Upper lobe of right lung (tissue), 1 donor: ENCODE results near the gene BID. TPM values are rescaled to one million over a fixed set of nuclear protein-coding genes. Genes with fewer than 3 reads are reported as not detected.

Source experiments
- ATAC-seq: fragments of 200-7000 bp; cut with Tn5 transposase; one replicate; pipeline ENCODE4 v1.9.1; 2020; ENCODE audit warnings: mild to moderate bottlenecking, moderate library complexity
- DNase-seq: peaks from one replicate; pipeline ENCODE4 v3.0.0-alpha.2; 2020
- H3K27ac ChIP-seq: fragments of 200-600 bp; one replicate; pipeline ENCODE4 v1.8.0; 2022
- H3K27me3 ChIP-seq: fragments of 200-600 bp; one replicate; pipeline ENCODE4 v1.8.0; 2022; ENCODE audit warnings: mild to moderate bottlenecking
- H3K36me3 ChIP-seq: fragments of 200-600 bp; one replicate; pipeline ENCODE4 v1.8.0; 2022
- H3K4me1 ChIP-seq: fragments of 200-600 bp; one replicate; pipeline ENCODE4 v1.8.0; 2022
- H3K4me3 ChIP-seq: fragments of 200-600 bp; one replicate; pipeline ENCODE4 v1.8.0; 2022; ENCODE audit warnings: mild to moderate bottlenecking
- H3K9me3 ChIP-seq: fragments of 200-600 bp; one replicate; pipeline ENCODE4 v1.8.0; 2022
- intact Hi-C: fragments of 100-400 bp; cut with DNase I; formaldehyde crosslinking; loops from one replicate; pipeline ENCODE4 v1.11.0; 2022
- total RNA-seq: library from RNA; stranded (reverse); fragmentation: NEBNext Ultra II Directional; extraction: Animal tissue kit (Norgen Biotek cat#: 25700); gene quantifications from one replicate; pipeline ENCODE4 v1.2.1, GENCODE V29; 2021
- TF ChIP-seq, protein P1 (sequence below): fragments of 200-600 bp; IDR thresholded peaks from one replicate; pipeline ENCODE4 v1.8.0; 2022; ENCODE audit warnings: antibody characterized with exemption
- donor health status: DM: no; HTN: yes; CAD: no; lungs with severe emphysema.

BID gene
- total RNA-seq, 1 donor from 2014 or later, result 22.8 TPM

DNA sequence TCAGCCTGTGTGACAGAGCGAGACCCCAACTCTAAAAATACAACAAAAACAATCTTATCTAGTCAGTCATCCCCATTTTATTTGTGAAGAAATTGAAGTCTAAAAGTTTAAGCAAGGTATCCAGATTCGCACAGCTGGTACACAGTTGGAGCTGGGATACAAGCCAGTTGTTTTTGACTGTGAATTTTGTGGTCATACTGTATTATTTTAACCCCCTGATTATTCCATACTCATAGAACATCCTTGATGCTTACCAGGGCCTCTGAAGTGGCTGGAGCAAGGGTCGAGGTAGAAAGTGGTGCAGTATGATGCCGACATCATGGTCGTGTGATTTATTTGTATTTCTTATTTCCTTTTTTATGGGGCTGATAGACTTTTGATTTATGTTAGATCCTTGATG, 50.0 kb downstream of the BID start:
- intact Hi-C loops, result no loop called here
- Histone ChIP-seq H3K4me1 (peaks cover 5% of the 10 kb centered on the region), H3K9me3 (no peaks in the 10 kb centered on the region), H3K27ac (no peak overlapping the region), H3K27me3 (no peaks in the 10 kb centered on the region), H3K4me3 (no peak overlapping the region), H3K36me3 (peaks cover 23% of the 10 kb centered on the region)
- TF ChIP-seq, protein P1, sequence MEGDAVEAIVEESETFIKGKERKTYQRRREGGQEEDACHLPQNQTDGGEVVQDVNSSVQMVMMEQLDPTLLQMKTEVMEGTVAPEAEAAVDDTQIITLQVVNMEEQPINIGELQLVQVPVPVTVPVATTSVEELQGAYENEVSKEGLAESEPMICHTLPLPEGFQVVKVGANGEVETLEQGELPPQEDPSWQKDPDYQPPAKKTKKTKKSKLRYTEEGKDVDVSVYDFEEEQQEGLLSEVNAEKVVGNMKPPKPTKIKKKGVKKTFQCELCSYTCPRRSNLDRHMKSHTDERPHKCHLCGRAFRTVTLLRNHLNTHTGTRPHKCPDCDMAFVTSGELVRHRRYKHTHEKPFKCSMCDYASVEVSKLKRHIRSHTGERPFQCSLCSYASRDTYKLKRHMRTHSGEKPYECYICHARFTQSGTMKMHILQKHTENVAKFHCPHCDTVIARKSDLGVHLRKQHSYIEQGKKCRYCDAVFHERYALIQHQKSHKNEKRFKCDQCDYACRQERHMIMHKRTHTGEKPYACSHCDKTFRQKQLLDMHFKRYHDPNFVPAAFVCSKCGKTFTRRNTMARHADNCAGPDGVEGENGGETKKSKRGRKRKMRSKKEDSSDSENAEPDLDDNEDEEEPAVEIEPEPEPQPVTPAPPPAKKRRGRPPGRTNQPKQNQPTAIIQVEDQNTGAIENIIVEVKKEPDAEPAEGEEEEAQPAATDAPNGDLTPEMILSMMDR, result no peak
- no peak for ATAC-seq
- no peak for DNase-seq

DNA sequence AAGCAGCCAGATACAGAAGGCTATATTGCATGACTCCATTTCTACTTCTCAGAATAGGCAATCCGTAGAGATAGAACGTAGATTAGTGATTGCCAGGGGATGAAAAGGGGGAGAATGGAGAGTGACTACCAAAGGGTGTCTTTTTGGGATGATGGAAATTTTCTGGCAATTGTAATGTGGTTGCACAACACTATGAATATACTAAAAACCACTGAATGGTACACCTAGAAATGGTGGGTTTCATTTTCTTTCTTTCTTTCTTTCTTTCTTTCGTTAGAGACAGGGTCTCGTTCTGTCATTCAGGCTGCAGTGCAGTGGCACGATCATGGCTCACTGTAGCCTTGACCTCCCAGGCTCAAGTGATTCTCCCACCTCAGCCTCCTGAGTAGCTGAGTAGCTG, 54.4 kb downstream of the BID start:
- DNase-seq, result no peak

DNA sequence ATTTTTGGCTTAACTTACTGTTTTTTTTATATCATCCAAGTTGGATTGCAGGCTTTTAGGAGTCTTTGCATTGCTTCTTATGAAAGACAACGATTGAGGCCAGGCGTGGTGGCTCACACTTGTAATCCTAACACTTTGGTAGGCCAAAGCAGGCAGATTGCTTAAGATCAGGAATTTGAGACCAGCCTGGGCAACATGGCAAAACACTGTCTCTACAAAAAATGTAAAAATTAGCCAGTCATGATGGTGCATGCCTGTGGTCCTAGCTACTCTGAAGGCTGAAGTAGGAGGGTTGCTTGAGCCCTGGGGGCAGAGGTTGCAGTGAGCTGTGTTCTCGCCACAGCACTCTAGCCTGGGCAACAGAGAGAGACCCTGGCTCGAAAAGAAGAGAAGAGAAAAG, 56.6 kb downstream of the BID start:
- DNase-seq (no peak), ATAC-seq (no peak)
- H3K27ac ChIP-seq, result no peak overlapping the region
- H3K36me3 ChIP-seq, result no peaks in the 10 kb centered on the region
- H3K27me3 ChIP-seq, result no peaks in the 10 kb centered on the region
- intact Hi-C loops, result no loop called here
- no peak overlapping the region for H3K4me3 ChIP-seq
- no peaks in the 10 kb centered on the region for H3K9me3 ChIP-seq
- no peaks in the 10 kb centered on the region for H3K4me1 ChIP-seq
- TF ChIP-seq, protein P1, result no peak

More for the DNA sequence above, 54.4 kb downstream of the BID start:
- TF ChIP-seq, protein P1, result no peak
- no peaks in the 10 kb centered on the region for H3K27me3 ChIP-seq
- H3K27ac ChIP-seq, result no peak overlapping the region
- no peaks in the 10 kb centered on the region for H3K4me1 ChIP-seq
- intact Hi-C loops, result no loop called here
- no peak for ATAC-seq
- no peak overlapping the region for H3K4me3 ChIP-seq
- H3K9me3 ChIP-seq, result no peaks in the 10 kb centered on the region
- H3K36me3 ChIP-seq, result no peaks in the 10 kb centered on the region

DNA sequence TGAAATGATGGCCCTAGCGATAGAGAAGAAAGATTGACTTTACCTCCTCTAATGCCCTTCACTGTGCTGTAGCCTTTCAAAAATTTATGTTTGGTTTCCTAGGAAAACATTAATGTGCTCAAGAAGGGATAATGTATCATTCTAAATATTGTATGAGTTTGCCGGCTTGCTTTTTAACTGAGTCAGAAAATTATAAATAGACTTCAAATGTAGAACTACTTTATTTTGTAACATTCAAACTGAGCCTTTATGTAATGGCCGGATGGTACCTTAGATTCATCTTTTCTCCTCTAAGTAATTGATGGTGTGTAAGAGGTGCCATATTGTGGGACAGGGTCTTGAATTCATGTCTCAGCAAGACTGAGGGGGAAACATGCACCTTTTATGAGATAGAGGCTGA, 57.7 kb downstream of the BID start:
- H3K4me3 ChIP-seq, result no peak overlapping the region
- intact Hi-C loops, result no loop called here
- ATAC-seq (no peak), DNase-seq (no peak)
- H3K27ac ChIP-seq, result no peak overlapping the region
- no peaks in the 10 kb centered on the region for H3K27me3 ChIP-seq
- no peaks in the 10 kb centered on the region for H3K4me1 ChIP-seq
- H3K36me3 ChIP-seq, result no peaks in the 10 kb centered on the region
- TF ChIP-seq, protein P1, result no peak
- H3K9me3 ChIP-seq, result no peaks in the 10 kb centered on the region

DNA sequence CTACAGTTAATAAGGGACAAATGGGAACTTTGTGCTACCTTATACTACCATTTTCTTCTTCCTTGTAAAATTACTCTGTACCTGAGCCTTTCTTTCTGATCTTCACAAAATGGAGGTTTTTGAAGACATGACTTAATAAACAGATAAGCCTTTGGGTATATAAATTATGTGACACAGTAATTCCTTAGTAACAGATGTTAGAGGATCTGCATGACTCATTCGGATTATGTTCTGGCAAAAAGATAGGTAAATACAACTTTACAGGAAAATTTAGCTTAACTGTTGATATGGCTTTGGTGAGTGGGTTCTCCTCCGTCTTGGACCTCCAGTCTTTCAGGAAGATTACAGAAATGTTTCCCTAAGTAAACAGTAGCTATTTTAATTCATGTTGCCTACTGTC, 61.8 kb downstream of the BID start:
- no peaks in the 10 kb centered on the region for H3K9me3 ChIP-seq
- no peak for DNase-seq
- TF ChIP-seq, protein P1, result no peak

DNA sequence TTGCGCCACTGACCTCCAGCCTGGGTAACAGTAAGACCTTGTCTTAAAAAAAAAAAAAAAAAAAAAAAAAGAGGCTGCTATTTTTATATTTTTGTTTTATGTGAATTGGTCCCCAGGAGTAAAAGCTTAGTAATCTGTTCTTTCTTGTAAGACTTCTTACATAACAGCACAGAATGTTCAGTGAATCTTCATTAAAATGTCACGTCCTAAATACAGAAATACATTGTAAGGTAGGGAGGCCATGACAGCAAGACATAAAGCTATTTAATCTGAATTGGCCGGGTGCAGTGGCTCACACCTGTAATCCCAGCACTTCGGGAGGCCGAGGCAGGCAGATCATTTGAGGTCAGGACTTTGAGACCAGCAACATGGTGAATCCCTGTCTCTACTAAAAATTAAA, 64.2 kb downstream of the BID start:
- TF ChIP-seq, protein P1, result no peak
- intact Hi-C loops, result no loop called here
- DNase-seq (no peak), ATAC-seq (no peak)
- H3K27me3 ChIP-seq, result no peaks in the 10 kb centered on the region
- no peak overlapping the region for H3K4me3 ChIP-seq
- H3K9me3 ChIP-seq, result no peaks in the 10 kb centered on the region
- H3K4me1 ChIP-seq, result peaks cover 16% of the 10 kb centered on the region
- peaks cover 5% of the 10 kb centered on the region for H3K36me3 ChIP-seq
- no peak overlapping the region for H3K27ac ChIP-seq

More for the DNA sequence above, 61.8 kb downstream of the BID start:
- H3K27me3 ChIP-seq, result no peaks in the 10 kb centered on the region
- peaks cover 2% of the 10 kb centered on the region for H3K4me1 ChIP-seq
- H3K36me3 ChIP-seq, result peaks cover 5% of the 10 kb centered on the region
- H3K4me3 ChIP-seq, result no peak overlapping the region
- H3K27ac ChIP-seq, result no peak overlapping the region
- no peak for ATAC-seq
- intact Hi-C loops, result no loop called here
